Ishikawa (cell line): ENCODE results near the gene RHOT2.

ENCODE experiments used
- CREB1 ChIP-seq: IDR thresholded peaks from 2 replicates; pipeline ENCODE4 v1.6.1; 2012; ENCODE audit warnings: low read depth
- FOXM1 ChIP-seq: IDR thresholded peaks from 2 replicates; pipeline ENCODE4 v1.6.1; 2012; ENCODE audit warnings: low read depth, borderline replicate concordance
- MAX ChIP-seq: IDR thresholded peaks from 2 replicates; pipeline ENCODE4 v1.6.1; 2012
- RAD21 ChIP-seq: IDR thresholded peaks from 2 replicates; pipeline ENCODE4 v1.6.1; 2012; ENCODE audit warnings: low read depth
- REST ChIP-seq: IDR thresholded peaks from 2 replicates; pipeline ENCODE4 v1.6.1; 2012; ENCODE audit warnings: low read depth, mild to moderate bottlenecking
- TAF1 ChIP-seq: IDR thresholded peaks from 2 replicates; pipeline ENCODE4 v1.6.1; 2012; ENCODE audit warnings: low read depth, mild to moderate bottlenecking
- TCF12 ChIP-seq: IDR thresholded peaks from 2 replicates; pipeline ENCODE4 v1.6.1; 2012; ENCODE audit warnings: low read depth
- TEAD4 ChIP-seq: IDR thresholded peaks from 2 replicates; pipeline ENCODE4 v1.6.1; 2012
- YY1 ChIP-seq: IDR thresholded peaks from 2 replicates; pipeline ENCODE4 v1.6.1; 2012; ENCODE audit warnings: low read depth
- ZBTB7A ChIP-seq: IDR thresholded peaks from 2 replicates; pipeline ENCODE4 v1.6.1; 2012; ENCODE audit warnings: low read depth

GRCh38 chr16:718922-719321, 51.0 kb downstream of the RHOT2 start:
- TF ChIP-seq TCF12 (no peak), YY1 (no peak), REST (no peak), CREB1 (no peak), MAX (no peak), ZBTB7A (no peak), TEAD4 (no peak), TAF1 (no peak), FOXM1 (no peak), RAD21 (no peak)
